ENCODE results near the gene RALGAPA2. TPM values are rescaled to one million over a fixed set of nuclear protein-coding genes. Genes with fewer than 3 reads are reported as not detected.

Gene RALGAPA2
- polyA plus RNA-seq, 4 donors = 17.4 to 24.7 (median 18.6) TPM

DNA sequence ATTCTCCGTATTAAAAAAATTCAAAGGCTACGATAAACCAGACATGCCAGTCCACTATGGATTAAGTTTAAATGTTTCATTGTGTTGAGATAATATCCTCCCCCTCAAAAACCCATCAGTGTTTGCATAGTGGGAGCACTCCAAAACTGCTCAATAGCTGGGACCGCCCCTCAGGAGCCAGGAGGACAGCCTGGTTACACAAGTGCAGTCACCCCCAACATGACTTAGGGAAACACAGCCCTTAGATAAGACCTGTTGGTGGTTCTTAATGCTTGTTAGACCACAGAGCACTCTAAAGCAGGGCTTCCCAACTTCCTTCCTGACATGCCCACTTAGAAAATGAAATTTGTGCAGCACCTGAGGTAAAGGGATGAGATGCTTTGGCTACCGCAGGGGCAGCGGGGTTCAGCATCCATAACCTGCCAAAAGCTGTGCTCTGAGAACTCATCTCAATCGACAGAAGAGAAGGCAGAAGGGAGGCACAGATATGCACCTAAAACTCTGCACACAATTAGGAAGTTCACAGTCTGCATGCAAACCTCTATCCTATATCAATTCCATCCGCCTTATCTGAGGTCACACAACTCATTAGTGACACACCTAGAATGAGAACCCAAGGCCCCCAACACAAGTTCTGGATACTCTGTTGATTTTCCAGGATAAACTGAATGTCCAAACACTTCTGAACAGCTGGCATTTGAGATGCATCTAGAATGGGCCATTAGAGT, 74.3 kb downstream of the RALGAPA2 start:
- DNase-seq (ENCODE audit: low read depth in 4 of 4, low spot score in 2 of 4) = no peak

DNA sequence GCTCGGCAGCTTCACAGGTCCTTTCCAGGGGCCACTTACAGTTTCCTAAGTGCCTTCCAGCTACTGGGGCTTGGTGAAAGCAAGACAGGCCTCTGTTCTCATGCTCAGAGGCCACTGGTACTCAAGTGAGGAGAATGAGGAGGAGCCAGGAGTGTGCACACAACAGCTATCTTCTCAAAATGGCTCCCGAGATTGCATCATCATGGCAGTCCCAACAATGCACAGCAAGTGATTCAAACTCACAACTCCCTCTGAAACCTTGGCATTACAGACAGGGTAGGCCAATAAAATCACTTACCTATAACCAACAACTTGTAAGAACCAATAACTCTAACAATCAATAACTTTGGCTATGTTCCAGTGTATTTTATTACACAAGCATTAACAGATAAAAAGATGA, 77.4 kb downstream of the RALGAPA2 start:
- DNase-seq (ENCODE audit: low read depth in 4 of 4, low spot score in 2 of 4) = no peak

DNA sequence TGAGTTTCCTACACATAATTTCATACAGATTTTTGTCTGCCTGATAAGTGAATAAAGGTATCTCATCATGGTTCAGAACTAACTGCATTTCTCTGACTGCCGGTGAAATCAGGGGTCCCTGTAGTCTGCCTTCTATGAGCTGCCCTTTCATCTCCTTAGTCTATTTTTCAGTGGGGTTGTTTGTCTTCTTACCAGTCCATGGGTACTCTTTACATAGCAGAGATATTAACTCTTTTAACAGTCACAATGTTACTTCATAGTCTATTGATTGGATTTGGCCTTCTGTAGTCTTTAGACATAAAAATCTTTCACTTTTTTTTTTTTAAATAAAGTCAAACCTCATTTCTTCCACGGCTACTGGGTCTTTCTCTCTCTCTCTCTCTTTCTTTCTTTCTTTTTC, 79.8 kb downstream of the RALGAPA2 start:
- DNase-seq (ENCODE audit: low read depth in 4 of 4, low spot score in 2 of 4) = no peak

DNA sequence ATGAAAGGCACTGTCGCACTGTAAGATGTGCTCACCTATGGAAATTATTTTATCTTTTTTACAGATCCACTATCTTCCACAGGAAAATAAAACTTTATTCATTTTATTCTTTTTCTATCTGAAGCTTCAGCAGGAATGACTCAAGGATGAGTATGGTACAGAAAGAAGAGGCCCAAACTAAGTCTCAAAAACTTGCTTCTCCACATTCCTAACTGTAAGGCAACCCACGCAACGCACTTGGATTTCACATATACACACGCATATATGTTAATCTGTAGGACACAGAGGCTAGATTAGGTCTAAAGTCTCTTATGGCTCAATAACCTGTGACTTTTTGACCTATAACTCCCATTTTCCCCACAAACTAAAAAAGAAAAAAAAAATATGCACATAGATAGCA, 81.9 kb downstream of the RALGAPA2 start:
- no peak for DNase-seq (ENCODE audit: low read depth in 4 of 4, low spot score in 2 of 4)

DNA sequence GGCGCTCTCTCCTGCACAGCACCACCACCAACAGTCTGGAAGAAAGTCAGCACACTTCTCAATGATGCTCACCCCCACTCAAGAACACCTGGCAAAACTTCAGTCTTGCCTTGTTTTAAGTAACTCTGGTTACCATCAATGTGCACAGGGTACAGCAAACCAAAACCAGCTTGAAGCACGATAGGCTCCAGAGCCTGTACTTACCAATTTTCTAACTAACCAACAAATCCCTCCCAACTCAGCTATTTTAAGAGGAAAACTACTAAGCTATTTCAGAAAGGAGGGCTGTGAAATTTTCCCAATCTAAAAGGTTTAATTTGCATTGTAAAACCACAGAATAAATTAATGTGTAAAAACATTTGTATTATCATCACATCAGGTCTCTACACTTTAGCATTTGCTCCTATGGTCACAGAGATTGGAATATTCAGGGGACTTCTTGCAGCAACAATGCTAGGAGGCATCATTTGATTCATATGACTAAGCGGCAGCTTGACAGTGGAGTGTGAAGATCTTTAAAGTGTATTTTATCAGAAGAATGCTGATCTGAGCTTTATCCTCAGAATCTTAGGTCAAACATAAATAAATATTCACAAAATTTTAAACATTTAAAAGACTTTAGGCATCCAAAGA, 82.8 kb downstream of the RALGAPA2 start:
- no peak for DNase-seq (ENCODE audit: low read depth in 4 of 4, low spot score in 2 of 4)

DNA sequence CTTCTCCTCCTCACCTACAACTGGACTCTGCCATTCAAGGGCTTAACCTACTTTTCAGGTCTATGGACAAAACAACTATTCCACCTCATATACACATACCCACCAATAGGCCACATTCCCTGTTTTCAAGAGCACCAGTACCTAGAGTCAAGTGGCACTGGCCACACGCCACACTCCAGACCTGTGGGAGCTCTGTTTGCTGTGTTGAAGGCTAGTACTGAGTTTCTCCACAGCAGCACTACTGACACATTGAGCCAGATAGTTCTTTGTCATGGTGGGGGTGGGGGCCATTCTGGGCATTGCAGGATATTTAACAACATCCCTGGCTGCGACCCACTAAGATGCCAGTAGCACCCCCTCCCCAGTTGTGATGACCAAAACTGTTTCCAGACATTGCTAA, 84.1 kb downstream of the RALGAPA2 start:
- DNase-seq (ENCODE audit: low read depth in 4 of 4, low spot score in 2 of 4) = no peak

DNA sequence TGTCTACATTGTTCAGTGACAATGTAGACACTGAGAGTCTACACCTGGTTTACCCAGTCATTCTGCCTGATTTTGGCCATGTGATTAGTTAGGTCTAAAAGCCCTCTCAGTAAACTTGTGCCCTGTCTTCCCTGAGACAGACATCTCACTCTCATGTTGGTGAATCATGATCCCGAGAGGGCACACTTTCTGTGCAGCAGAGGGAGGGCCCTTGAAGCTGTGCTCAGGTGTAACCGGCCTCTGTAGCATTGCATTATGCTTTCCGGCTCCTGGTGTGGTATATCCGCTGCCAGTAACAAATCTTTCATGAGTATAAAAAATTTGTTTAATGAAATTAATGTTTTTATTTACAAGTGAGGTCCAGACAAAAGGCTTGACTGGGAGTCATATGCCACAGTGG, 85.0 kb downstream of the RALGAPA2 start:
- DNase-seq (ENCODE audit: low read depth in 4 of 4, low spot score in 2 of 4) = no peak

DNA sequence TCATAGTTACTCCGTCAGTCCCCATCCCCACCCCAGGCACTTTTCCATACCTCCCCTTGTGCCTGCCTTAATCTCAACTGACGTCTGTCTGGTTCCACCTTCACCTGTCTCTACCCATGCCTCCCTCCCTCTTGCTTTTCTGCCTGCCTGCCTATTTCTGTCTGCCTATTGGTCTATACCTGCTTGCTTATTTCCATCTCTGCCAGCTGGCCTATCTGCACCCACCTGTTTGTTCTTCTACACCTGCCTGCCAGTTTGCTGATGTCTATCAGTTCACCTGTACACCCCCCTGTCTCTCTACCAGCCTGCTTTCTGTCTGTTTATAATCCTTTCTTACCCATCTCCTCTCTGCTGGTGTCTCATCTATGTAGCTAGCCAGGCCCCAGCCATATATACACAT, 87.5 kb downstream of the RALGAPA2 start:
- DNase-seq (ENCODE audit: low read depth in 4 of 4, low spot score in 2 of 4) = no peak

DNA sequence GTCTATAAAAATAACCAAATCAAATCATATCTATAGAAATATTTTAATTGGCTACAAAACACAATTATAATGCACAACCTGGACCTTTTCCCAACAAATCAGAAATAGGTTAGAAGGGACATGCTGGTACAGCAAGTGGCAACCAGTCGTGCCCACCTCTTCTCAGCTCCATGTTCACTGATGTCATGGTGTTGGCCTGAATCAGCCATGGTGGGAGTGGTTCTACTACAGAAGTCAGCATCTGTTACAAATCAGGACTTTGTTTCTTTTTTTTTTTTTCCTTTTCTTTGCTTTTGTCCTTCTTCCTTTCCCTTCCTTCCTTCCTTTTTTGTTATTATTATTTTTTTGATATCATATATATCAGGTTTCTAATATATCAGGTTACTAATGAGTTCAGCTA, 91.2 kb downstream of the RALGAPA2 start:
- DNase-seq (ENCODE audit: low read depth in 4 of 4, low spot score in 2 of 4) = no peak

DNA sequence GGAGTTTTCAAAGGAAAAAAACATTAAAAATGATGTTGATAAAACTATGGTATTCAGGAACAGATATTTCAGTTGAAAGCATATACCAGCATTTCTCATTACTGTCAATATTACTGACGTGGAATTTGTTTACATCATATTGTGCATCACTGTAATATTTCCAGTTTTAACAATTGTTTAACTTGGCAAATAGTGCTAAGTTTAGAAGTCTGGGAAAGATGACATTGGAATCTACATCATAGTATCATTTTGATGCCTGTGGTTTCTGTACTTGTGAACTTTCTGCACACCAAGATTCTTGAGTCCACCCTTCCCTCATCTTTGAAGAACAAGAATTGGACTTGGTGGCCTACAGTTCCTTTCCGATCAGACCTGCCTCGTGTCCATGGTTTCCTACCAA, 98.1 kb downstream of the RALGAPA2 start:
- DNase-seq (ENCODE audit: low read depth in 4 of 4, low spot score in 2 of 4) = no peak

DNA sequence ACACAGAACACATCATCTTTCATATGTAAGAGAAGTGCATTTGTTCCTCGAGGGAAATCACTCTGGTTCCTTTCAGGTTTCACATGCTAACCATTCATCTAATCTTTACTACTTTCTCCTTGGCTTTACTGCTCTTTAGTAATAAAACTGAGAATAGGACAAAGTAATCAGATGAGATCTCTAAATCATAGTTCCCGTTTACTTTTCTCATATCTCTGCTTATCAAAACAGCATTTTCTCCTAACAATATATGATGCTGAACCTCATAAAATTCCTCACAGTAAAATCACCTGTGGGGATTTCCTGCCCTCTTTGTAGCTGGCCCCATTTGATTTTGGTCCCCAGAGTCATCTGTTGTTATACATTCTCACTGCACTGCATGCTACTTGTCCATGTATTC, 100.2 kb downstream of the RALGAPA2 start:
- no peak for DNase-seq (ENCODE audit: low read depth in 4 of 4, low spot score in 2 of 4)

DNA sequence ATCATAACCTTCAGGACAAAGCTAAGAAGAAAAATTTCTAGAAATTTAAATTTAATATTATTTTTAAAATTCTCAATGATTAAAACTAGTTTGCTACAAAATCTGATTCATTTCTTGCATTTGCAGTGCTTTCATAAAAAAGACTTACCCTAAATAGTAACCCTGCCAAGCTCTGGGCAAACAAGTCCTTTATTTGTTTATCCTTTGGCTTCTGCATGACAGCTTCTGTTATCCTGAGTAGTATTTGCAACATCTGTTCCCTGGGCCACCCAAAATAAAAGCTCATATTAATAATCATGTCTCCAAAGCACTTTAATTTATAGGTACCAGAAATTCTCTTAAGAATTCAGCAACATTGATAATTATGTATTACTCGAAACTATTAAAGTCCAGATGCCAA, 101.3 kb downstream of the RALGAPA2 start:
- no peak for DNase-seq (ENCODE audit: low read depth in 4 of 4, low spot score in 2 of 4)

DNA sequence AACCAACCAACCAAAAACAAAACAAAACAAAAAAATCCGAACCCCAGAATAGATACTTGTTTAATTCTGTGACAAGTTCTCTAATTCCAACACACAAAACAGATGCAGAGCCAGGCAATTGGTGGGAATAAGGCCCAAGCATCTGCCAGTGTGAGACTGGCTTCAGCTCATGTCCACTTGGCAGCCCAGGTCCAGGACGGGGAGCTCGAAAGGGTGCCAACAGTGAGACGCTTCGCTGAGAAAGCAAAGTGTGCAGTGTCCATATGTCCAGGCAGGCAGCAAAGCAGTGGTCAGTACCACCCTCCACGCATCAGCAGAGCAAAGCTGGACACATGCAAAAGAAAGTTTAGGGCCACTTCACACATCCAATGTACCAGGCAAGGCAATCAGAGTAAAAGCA, 102.9 kb downstream of the RALGAPA2 start:
- no peak for DNase-seq (ENCODE audit: low read depth in 4 of 4, low spot score in 2 of 4)

DNA sequence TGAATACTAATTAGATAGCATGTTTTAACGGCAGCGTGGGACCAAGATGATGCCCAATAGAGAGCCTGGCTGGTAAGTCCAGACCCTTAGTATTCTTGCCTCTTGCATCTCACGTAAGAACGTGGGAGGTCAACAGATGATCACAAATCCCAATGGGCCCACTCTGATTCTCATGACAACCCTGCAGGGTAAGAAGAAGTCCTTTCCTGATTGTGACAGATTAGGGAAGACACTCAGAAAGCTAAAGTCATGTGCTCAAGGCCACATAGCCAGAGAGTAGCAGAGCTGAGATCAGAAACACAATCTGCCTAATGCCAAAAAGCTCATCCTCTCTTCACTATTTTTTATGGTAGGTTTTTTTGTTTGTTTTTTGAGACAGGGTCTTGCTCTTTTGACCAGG, 103.8 kb downstream of the RALGAPA2 start:
- no peak for DNase-seq (ENCODE audit: low read depth in 4 of 4, low spot score in 2 of 4)

DNA sequence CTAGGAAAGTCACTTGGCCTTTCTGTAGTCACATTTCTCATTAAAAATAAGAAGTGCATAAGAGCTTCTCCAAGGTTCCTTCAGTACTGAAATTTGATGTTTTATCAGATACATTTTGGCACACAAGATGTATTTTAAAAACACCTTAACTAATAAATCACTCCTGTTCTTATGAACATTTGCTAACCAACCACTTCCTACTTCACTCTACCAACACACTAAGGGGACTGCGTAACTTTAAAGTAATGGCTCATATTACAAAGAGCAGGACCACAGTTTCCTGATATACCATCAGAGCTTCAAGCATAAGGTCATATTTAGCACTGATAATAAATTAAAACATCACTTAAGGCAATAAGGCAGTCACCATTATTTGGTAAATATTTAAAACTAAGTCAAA, 104.4 kb downstream of the RALGAPA2 start:
- DNase-seq (ENCODE audit: low read depth in 4 of 4, low spot score in 2 of 4) = no peak

DNA sequence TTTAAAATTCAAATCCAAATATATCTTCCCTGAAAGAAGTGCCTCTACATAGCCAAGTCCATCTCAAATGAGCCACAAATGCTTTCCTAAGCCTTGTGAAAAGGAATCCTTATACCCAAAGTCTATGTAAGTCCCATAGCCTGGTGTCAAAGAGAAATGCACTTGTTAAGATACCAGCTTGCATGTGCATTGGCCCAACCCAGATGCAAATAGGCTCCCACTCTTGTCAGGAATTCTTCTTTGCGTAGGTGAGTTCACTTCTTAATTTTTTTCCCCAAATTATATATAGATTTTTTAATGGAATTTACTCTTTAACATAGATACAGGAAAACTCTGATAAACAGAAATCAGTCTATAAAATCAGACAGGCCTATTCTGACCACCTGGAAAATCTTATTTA, 105.6 kb downstream of the RALGAPA2 start:
- DNase-seq (ENCODE audit: low read depth in 4 of 4, low spot score in 2 of 4) = no peak

DNA sequence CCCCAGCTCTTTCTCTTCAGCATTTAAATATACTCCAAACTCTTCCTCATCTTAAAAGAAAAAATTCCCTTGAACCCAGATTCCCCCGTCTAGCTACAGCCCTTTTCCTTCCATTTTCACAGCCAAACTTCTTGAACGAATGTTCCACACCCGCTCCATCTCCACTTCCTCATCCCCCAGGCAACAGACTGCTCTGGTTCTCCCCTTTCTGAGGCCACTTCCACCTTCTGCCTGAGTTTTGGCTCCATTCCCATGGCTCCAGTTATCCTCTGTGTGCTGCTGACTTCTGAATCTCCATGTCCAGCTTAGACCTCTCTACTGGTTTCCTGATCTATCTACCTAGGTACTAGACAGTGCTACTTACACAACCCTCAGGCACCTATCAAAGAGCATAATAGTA, 106.4 kb downstream of the RALGAPA2 start:
- no peak for DNase-seq (ENCODE audit: low read depth in 4 of 4, low spot score in 2 of 4)

DNA sequence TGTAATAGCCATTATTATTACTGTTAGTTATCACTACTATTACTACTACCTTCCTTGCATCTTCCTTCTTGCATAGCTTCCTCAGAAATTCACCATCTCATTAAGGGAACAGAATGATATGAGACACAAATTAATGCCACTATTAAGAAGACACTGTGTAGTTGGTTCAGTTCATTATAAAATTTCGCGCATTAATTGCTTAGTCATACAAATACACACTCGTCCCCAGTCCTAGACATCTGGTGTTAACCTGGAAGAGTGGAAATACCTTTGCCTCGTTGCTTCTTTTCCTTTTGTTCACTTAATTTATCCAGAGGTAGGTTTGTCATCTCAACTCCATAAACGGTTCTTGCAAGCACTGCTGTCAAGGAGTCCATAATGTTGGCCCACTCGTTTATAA, 107.5 kb downstream of the RALGAPA2 start:
- DNase-seq (ENCODE audit: low read depth in 4 of 4, low spot score in 2 of 4) = no peak

DNA sequence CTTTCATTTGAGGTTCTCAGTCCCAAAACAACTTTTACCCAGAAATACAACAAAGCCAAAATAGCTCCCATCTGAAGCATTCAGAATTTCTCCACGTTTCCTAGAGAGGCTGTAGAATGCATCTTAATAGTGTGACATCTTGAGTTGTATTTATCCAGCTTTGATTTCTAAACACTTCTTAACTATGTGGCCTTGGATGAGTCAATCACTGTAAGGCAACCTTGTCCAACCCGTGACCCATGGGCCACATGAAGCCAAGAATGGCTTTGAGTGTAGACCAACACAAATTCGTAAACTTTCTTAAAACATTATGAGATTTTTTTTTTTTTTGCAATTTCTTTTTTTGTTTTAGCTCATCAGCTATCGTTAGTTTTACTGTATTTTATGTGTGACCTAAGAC, 108.1 kb downstream of the RALGAPA2 start:
- no peak for DNase-seq (ENCODE audit: low read depth in 4 of 4, low spot score in 2 of 4)

DNA sequence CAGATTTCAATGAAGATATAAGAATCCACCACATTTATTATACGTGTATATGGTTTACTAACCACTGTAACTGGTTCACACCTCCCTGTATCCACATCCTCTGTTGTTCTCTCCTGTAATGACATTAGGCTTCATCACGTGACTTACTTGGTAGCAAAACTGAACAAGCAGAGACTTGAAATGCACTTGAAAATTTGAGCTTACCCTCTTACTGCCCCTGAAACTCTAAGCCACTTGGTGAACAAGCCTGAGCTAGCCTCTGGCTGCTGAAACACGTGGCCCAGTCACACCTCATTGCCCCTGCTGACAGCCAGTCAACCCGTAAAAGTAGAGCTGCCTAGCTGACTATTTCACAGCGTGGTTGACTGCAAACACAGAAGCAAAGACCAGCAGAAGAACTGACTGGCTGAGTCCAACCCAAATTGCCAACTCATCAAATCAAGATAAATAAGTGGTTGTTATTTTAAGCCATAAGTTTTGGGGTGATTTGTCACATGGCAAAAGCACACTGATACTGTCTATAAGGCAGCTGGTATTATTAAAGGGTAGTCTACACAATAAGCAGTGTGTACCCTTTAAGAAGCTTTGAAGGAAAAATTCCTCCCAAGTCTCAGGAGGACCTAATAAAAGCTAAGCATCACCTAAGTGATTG, 109.0 kb downstream of the RALGAPA2 start:
- DNase-seq (ENCODE audit: low read depth in 4 of 4, low spot score in 2 of 4) = no peak

DNA sequence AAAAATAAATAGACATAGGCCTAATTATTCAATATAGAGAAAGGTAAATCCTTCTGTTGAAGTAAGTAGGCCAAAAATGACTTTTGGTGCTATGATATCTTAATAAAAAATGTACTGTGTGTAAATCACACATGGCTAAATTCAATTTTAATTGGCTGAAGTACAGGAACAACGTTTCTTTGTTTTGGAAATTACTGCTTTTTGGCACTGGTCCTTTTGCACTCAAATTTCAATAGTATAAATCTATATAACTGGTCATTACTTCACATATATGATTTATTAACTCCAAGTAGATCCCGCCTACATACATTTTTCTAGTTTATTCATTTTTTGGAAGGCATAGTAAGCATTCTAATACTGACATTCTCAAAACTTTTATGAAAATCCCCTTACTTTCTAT, 114.5 kb downstream of the RALGAPA2 start:
- DNase-seq (ENCODE audit: low read depth in 4 of 4, low spot score in 2 of 4) = no peak

DNA sequence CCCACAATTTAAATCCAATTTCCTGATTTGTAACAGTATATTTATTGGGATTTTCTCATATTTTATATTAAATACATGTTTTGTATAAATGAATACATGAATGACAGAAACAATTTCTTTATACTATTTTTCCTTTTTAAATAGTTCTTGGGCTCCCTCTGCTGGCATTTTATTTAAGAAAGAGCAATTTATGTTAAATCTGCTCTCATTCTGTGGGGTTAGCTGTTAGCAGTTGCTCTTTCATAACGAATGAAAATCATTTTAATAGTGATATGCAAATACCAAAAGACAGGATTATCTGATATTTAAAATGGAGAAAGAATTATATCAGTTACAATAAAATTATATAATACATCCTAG, 118.3 kb downstream of the RALGAPA2 start:
- peak in 2 of 4 donors; percentile 7 to 40 for DNase-seq (ENCODE audit: low read depth in 4 of 4, low spot score in 2 of 4)
